Activated CD4-positive, alpha-beta T cell treated with anti-CD3 and anti-CD28 coated beads, Interleukin-2, amount 10 ng/mL, durations not matched to agents 7 days and 5 days (primary cell): ENCODE data around the gene LRRIQ1. TPM values are rescaled to one million over a fixed set of nuclear protein-coding genes. Genes with fewer than 3 reads are reported as not detected.

Experiments used
- CTCF ChIA-PET: fragments of 350-600 bp; sonication (Branson Sonifier 250); formaldehyde crosslinking; loops from one replicate; lab custom pipeline; 2021; ENCODE audit warnings: antibody characterized with exemption; lab: Charles Lee
- POLR2A ChIA-PET: fragments of 350-600 bp; sonication (Branson Sonifier 250); formaldehyde crosslinking; loops from one replicate; lab custom pipeline; 2021; ENCODE audit warnings: antibody characterized with exemption; lab: Charles Lee
- DNase-seq: peaks from one replicate; pipeline ENCODE4 v3.0.0-alpha.2; 2020
- H3K27ac Mint-ChIP-seq: one replicate; pipeline ENCODE4 v1.8.0; 2021; ENCODE audit warnings: mild to moderate bottlenecking, moderate library complexity, mixed read lengths
- H3K27me3 Mint-ChIP-seq: one replicate; pipeline ENCODE4 v1.8.0; 2021; ENCODE audit warnings: mixed read lengths
- H3K36me3 Mint-ChIP-seq: one replicate; pipeline ENCODE4 v1.8.0; 2021; ENCODE audit warnings: low read depth, mixed read lengths
- H3K4me1 Mint-ChIP-seq: one replicate; pipeline ENCODE4 v1.8.0; 2021; ENCODE audit warnings: mixed read lengths
- H3K4me3 Mint-ChIP-seq: one replicate; pipeline ENCODE4 v1.8.0; 2021; ENCODE audit warnings: mild to moderate bottlenecking, moderate library complexity, mixed read lengths
- H3K9me3 Mint-ChIP-seq: one replicate; pipeline ENCODE4 v1.8.0; 2021; ENCODE audit warnings: mixed read lengths
- total RNA-seq, 2 experiments: library from RNA; stranded (reverse); gene quantifications; one replicate each; pipeline ENCODE4 v1.2.3, GENCODE V29; 2021

Gene LRRIQ1
- total RNA-seq, 2 experiments from 2014 or later: not detected

DNA sequence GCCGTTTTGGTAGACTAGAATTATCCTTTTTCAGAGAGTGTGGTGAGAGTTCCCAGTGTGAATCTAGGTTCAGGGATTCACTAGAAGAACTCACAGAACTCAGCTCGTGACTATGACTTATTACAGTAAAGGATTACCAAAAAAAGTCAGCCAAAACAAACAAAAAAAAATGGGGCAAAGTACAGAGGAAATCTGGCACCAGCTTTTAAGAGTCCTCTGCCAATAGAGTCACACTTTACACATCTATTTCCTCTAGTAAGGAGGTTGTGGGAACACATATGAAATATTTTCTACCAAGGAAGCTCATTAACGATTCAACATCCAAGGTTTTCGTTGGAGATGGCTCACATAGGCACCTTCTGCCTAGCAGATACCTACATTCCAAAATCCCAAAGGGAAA is 28.3 kb upstream of the LRRIQ1 start:
- no peak overlapping the region for H3K27ac Mint-ChIP-seq
- DNase-seq: no peak
- H3K4me3 Mint-ChIP-seq: no peak overlapping the region
- H3K4me1 Mint-ChIP-seq: no peaks in the 10 kb centered on the region
- CTCF ChIA-PET: interaction anchor here (0.6 kb wide), 1 partner anchor 9 kb away, joined by 3 read pairs; no protein-coding TSS in a partner anchor
- H3K27me3 Mint-ChIP-seq: no peaks in the 10 kb centered on the region
- POLR2A ChIA-PET: no interaction called here
- H3K36me3 Mint-ChIP-seq: no peaks in the 10 kb centered on the region
- H3K9me3 Mint-ChIP-seq: no peaks in the 10 kb centered on the region

DNA sequence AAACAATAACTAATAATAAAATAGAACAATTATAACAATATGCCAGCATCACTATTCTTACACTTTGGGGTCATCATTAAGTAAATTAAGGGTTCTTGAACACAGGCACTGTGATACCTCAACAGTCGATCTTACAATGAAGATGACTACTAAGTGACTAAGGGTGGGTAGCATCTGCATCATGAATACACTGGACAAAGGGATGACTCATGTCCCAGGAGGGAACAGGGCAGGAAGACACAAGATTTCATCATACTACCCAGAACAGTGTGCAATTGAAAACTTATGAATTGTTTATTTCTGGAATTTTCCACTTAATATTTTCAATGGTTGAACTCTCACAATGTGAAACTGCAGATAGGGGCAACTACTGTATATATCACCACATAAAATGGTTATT is 19.7 kb upstream of the LRRIQ1 start:
- no peak for DNase-seq
- H3K27ac Mint-ChIP-seq: no peak overlapping the region
- ChIA-PET CTCF (interaction anchor here (0.6 kb wide), 1 partner anchor 9 kb away, joined by 3 read pairs; no protein-coding TSS in a partner anchor), POLR2A (interaction anchor here (0.6 kb wide), 1 partner anchor 256 kb away, joined by 4 read pairs; no protein-coding TSS in a partner anchor)
- H3K4me3 Mint-ChIP-seq: no peak overlapping the region
- no peaks in the 10 kb centered on the region for H3K27me3 Mint-ChIP-seq
- H3K9me3 Mint-ChIP-seq: no peaks in the 10 kb centered on the region
- H3K36me3 Mint-ChIP-seq: no peaks in the 10 kb centered on the region
- H3K4me1 Mint-ChIP-seq: no peaks in the 10 kb centered on the region

DNA sequence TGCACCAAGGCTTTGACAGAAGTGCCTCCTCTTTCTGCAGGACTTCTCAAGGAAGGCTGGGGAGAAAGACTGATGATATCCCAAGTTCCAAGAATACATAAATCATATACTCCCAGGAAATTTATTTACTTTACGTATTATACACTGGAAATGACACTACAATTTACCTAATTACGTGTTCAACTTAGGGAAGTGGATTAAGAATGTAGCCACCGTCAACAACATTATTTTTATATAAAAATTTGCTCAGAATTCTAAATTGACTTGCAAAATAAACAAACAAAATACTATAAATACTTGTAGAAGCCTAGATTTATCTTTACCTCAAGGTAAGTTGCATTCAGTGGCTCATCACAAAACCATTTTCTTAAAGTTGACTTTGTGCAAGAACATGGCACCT is 19.0 kb upstream of the LRRIQ1 start:
- Mint-ChIP-seq H3K4me1 (no peaks in the 10 kb centered on the region), H3K36me3 (no peaks in the 10 kb centered on the region), H3K27me3 (no peaks in the 10 kb centered on the region), H3K9me3 (no peaks in the 10 kb centered on the region), H3K4me3 (no peak overlapping the region), H3K27ac (no peak overlapping the region)
- POLR2A ChIA-PET: interaction anchor here (0.6 kb wide), 1 partner anchor 257 kb away, joined by 4 read pairs; no protein-coding TSS in a partner anchor
- CTCF ChIA-PET: interaction anchor here (0.6 kb wide), 1 partner anchor 9 kb away, joined by 3 read pairs; no protein-coding TSS in a partner anchor
- DNase-seq: no peak

DNA sequence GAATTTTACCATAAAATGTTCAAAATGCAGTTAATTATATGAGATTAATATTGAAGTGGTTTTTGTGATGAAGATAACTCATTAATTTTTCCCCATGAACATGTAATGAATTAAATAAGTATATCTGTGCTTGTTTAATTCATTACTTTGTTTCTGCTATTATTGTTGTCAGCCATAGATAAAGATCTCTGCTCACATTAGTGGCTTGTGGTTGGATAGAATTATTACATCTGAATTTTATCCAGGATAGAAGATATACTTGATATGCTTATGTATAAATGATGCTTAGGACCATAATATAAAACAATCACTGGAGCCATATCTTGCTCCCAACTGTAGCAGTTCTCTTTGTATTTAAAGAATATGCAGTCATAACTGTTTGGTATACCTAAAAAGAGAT is 18.5 kb upstream of the LRRIQ1 start:
- H3K4me3 Mint-ChIP-seq: no peak overlapping the region
- H3K4me1 Mint-ChIP-seq: no peaks in the 10 kb centered on the region
- ChIA-PET CTCF (no interaction called here), POLR2A (no interaction called here)
- no peak overlapping the region for H3K27ac Mint-ChIP-seq
- no peaks in the 10 kb centered on the region for H3K9me3 Mint-ChIP-seq
- no peak for DNase-seq
- H3K27me3 Mint-ChIP-seq: no peaks in the 10 kb centered on the region
- H3K36me3 Mint-ChIP-seq: no peaks in the 10 kb centered on the region

DNA sequence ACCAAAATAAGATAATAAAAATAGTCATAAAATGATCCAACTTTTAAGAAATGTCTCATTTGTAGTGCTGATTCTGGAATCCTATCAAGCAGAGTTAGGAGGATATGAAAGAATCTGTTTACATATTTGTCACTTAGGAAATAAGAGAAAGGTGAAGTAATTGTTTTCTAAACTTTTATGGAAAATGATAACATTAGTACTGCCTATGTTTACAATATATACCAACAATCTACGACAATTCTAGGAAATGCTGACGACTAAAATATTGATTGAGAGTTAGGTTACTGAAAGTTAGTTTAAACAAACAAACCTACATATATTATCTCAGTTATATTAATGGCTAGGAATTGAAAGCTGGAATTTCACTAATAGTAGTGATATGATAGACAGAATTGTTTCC is 18.1 kb upstream of the LRRIQ1 start:
- CTCF ChIA-PET: no interaction called here
- H3K4me1 Mint-ChIP-seq: no peaks in the 10 kb centered on the region
- H3K27me3 Mint-ChIP-seq: no peaks in the 10 kb centered on the region
- H3K4me3 Mint-ChIP-seq: no peak overlapping the region
- no peak for DNase-seq
- POLR2A ChIA-PET: no interaction called here
- H3K27ac Mint-ChIP-seq: no peak overlapping the region
- H3K36me3 Mint-ChIP-seq: no peaks in the 10 kb centered on the region
- no peaks in the 10 kb centered on the region for H3K9me3 Mint-ChIP-seq

DNA sequence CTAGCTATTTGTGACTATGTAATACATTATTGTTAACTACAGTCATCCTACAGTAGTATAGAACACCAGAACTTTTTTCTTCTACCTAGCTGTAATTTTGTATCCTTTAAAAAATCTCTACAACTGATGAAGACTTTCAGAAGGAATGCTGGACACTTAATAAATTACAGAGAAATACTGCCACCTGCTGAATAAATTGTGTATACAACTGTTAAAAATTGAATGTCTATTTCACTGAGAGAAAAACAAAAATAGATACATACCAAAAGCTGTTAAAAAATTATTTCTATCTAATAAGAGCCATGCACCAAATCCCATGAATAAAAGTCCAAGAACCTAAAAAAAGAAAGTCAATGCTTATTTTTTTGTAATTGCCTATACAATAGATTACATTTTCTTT is 6.7 kb upstream of the LRRIQ1 start:
- peaks cover 5% of the 10 kb centered on the region for H3K27me3 Mint-ChIP-seq
- H3K9me3 Mint-ChIP-seq: no peaks in the 10 kb centered on the region
- no peaks in the 10 kb centered on the region for H3K4me1 Mint-ChIP-seq
- H3K36me3 Mint-ChIP-seq: no peaks in the 10 kb centered on the region
- DNase-seq: no peak
- POLR2A ChIA-PET: no interaction called here
- CTCF ChIA-PET: interaction anchor here (1.4 kb wide), 1 partner anchor 154 kb away, joined by 6 read pairs; no protein-coding TSS in a partner anchor
- no peak overlapping the region for H3K4me3 Mint-ChIP-seq
- no peak overlapping the region for H3K27ac Mint-ChIP-seq

DNA sequence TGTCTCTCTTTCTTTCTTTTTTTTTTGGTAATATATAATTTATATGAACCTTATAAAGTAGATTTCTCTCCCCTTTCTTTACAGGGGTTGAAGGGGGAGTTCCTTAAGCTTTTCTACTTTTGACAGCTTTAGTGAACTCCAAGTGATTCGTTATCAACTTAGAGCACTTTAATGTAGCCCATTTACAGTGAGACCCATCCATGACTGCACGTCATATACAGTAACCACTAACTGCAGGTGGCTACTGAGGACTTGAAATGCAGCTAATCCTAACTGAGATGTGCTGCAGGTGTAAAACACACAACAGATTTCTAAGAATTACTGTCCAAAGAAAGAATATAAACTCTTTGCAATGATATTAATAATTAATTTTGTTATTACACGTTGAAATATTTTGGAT is 582 bp downstream of the LRRIQ1 start:
- ChIA-PET CTCF (interaction anchor here (0.9 kb wide), 1 partner anchor 16 kb away, joined by 3 read pairs; no protein-coding TSS in a partner anchor), POLR2A (no interaction called here)
- Mint-ChIP-seq H3K36me3 (no peaks in the 10 kb centered on the region), H3K27me3 (peaks cover 12% of the 10 kb centered on the region), H3K4me1 (peaks cover 3% of the 10 kb centered on the region), H3K4me3 (peak overlapping the region; percentile 74), H3K9me3 (no peaks in the 10 kb centered on the region), H3K27ac (no peak overlapping the region)
- DNase-seq: no peak

DNA sequence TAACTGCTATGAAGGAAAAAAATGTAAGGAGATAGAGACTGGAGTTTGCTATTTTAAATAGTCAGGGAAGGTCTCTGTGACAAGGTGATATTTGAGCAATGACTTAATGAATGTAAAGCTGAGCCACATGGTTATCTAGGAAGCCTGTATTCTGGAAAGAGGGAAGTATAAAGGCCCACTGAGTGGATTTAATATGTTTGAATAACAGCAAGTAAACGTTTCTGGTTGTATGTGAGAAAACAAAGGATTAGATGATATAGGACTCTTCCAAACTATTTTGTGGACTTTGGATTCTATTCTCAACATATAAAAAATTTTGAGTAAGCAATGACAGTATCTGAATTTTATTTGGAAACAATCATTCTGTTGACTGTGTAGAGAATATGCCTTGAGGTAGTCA is 5.2 kb downstream of the LRRIQ1 start:
- POLR2A ChIA-PET: no interaction called here
- peaks cover 3% of the 10 kb centered on the region for H3K27me3 Mint-ChIP-seq
- no peak overlapping the region for H3K4me3 Mint-ChIP-seq
- no peaks in the 10 kb centered on the region for H3K9me3 Mint-ChIP-seq
- no peak overlapping the region for H3K27ac Mint-ChIP-seq
- CTCF ChIA-PET: no interaction called here
- DNase-seq: no peak
- H3K4me1 Mint-ChIP-seq: no peaks in the 10 kb centered on the region
- no peaks in the 10 kb centered on the region for H3K36me3 Mint-ChIP-seq

DNA sequence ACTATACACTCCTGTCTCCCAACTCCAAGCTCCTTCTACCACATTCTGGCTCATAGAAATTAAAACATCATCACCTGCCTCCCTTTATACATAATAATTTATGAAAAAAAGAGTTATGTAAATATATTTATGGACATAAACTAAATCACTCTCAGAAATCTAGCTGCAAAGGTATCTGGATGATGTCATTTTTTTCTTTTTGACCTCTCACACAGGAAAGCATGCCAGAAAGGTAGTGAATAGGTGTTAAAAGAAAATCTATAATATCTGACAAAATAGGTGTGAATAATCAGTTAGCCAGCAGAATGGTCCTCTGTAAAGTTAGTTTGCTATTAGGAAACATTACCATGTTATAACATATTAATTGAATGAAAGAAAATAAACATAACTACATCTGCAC is 7.7 kb downstream of the LRRIQ1 start:
- H3K36me3 Mint-ChIP-seq: no peaks in the 10 kb centered on the region
- no peak overlapping the region for H3K4me3 Mint-ChIP-seq
- no peaks in the 10 kb centered on the region for H3K9me3 Mint-ChIP-seq
- DNase-seq: no peak
- POLR2A ChIA-PET: no interaction called here
- CTCF ChIA-PET: no interaction called here
- no peaks in the 10 kb centered on the region for H3K4me1 Mint-ChIP-seq
- H3K27ac Mint-ChIP-seq: no peak overlapping the region
- no peaks in the 10 kb centered on the region for H3K27me3 Mint-ChIP-seq

DNA sequence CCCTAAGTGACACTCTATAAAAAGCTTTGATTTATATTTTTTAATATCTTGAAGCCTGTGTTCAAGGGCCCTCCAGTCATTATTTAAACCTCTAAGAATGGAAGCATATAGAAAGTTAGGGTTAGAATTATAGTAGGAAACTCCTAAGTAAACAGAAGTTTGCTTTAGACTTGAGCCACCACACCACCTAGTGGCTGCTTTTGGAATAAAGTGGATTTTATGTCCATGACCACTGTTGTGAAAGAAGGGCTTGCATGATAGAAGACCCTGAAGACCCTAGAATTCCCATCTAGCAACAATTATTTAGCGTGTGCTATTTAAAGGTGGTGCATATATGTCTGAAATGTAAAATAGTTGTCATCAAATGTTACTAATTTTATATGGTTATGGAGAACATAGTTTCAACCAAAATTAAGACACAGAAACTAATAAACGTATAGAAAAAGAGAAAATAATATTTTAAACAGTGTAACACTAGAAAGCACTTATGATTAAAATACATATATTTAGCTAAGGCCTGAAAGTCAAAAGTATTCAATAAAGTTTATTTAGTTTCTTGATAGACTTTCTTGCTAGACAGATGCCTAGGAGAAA is 21.3 kb downstream of the LRRIQ1 start:
- H3K27ac Mint-ChIP-seq: no peak overlapping the region
- ChIA-PET POLR2A (no interaction called here), CTCF (no interaction called here)
- H3K4me3 Mint-ChIP-seq: no peak overlapping the region
- no peaks in the 10 kb centered on the region for H3K9me3 Mint-ChIP-seq
- no peaks in the 10 kb centered on the region for H3K27me3 Mint-ChIP-seq
- no peaks in the 10 kb centered on the region for H3K36me3 Mint-ChIP-seq
- DNase-seq: peak; percentile 42
- no peaks in the 10 kb centered on the region for H3K4me1 Mint-ChIP-seq

DNA sequence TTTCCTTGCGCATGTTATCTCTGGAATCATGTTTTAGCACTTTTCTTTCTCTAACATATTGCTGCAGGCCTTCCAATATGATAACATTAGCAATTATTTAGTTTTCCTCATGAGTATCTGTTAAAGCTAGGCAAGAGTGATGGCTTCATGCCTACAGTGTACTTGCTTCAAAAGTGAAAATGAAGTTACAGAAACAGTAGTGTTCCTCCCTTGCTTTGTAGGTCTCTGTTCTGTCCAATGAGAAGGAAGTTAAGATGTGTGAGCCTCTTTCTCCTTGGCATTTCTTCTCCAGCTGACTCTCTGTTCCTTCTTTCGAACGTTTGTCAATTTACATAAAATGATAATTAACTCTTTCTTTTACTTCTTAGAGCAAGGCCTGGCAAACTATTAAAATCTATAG is 22.2 kb downstream of the LRRIQ1 start:
- ChIA-PET CTCF (no interaction called here), POLR2A (no interaction called here)
- H3K27ac Mint-ChIP-seq: no peak overlapping the region
- H3K36me3 Mint-ChIP-seq: no peaks in the 10 kb centered on the region
- no peak for DNase-seq
- H3K4me1 Mint-ChIP-seq: no peaks in the 10 kb centered on the region
- H3K4me3 Mint-ChIP-seq: no peak overlapping the region
- no peaks in the 10 kb centered on the region for H3K27me3 Mint-ChIP-seq
- no peaks in the 10 kb centered on the region for H3K9me3 Mint-ChIP-seq

DNA sequence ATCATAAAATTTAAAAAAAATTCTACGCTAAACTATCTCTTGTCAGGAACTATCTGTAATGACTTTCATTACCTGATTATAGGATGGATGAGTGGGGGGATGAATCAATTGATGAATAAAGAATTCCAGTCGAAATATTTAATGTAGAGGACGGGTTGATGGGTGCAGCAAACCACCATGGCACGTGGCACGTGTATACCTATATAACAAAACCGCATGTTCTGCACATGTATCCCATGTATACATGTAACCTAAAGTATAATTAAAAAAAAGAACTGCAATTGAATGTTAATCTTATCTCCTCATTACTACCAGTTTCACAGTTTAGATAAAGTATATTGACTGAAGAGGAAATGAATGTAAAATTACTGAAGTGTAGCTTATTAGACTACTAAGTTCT is 23.4 kb downstream of the LRRIQ1 start:
- ChIA-PET CTCF (no interaction called here), POLR2A (no interaction called here)
- no peaks in the 10 kb centered on the region for H3K27me3 Mint-ChIP-seq

DNA sequence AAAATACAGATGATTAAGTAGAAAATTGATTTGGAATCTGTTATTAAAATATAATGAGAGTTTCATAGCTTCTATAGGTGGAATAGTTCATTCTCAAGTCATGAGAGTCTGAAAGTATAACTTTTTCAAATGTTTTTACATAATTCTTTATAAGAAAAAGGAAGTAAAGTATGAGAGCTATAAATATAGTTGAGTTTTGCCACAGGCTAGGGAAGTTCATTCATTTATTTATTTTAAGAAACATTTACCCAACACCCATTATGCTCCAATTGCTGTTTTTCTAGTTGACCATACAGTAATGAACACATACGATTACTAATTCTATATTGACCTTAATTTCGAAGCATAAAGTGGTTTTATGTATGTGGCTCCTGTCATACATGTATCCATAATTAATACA is 24.8 kb downstream of the LRRIQ1 start:
- CTCF ChIA-PET: no interaction called here
- Mint-ChIP-seq H3K36me3 (no peaks in the 10 kb centered on the region), H3K9me3 (no peaks in the 10 kb centered on the region), H3K27me3 (no peaks in the 10 kb centered on the region), H3K27ac (no peak overlapping the region), H3K4me1 (no peaks in the 10 kb centered on the region), H3K4me3 (no peak overlapping the region)
- POLR2A ChIA-PET: no interaction called here
- no peak for DNase-seq

More for the DNA sequence above, 23.4 kb downstream of the LRRIQ1 start:
- Mint-ChIP-seq H3K9me3 (no peaks in the 10 kb centered on the region), H3K4me3 (no peak overlapping the region), H3K27ac (no peak overlapping the region), H3K36me3 (no peaks in the 10 kb centered on the region), H3K4me1 (no peaks in the 10 kb centered on the region)
- DNase-seq: no peak
